SKM-1 (cell line): Measurements from ENCODE around the gene ASCC3.
"Not testable (repeated sequence)": the region's sequence is repeated elsewhere in the genome, so short reads cannot be mapped to it uniquely, and the experiment has no call there.

Experiments used
- DNase-seq: peaks from one replicate; lab custom pipeline; 2025; ENCODE audit not compliant: unreplicated experiment; lab: John Stamatoyannopoulos, UW

ASCC3 gene

DNA sequence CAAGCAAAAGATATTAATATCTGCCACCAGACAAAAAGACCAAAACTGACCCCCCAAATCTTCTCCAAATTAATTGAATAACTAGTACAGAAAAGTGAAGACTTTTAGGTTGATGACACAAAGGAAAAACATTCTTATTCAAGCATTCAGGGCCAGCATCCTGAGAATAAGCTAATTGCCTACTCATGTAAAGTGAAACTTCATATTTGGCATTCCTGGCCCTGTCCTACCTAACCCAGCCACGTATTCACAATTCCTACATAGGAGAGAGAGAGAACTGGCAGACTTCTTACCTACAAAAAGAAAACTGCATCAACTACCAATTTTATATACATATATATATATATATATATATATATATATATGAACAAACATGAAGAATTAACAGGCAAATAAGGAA is 4.9 kb upstream of the ASCC3 start:
- DNase-seq = no peak

DNA sequence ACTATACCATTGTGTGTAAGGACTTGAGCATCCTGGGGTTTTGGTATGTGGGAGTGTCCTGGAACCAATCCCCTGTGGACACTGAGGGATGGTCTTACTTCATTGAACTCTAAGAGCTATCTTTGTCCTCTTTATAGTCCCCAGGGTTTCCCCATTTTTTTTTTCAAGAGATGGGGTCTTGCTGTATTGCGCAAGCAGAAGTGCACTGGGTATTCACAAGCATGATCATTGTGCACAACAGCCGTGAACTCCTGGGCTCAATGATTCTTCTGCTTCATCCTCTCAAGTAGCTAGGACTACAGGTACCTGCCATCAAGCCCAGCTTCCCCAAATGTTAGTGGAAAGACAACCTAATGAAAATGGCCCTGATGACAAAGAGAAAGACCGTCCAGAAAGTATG is 2.2 kb upstream of the ASCC3 start:
- no peak for DNase-seq

DNA sequence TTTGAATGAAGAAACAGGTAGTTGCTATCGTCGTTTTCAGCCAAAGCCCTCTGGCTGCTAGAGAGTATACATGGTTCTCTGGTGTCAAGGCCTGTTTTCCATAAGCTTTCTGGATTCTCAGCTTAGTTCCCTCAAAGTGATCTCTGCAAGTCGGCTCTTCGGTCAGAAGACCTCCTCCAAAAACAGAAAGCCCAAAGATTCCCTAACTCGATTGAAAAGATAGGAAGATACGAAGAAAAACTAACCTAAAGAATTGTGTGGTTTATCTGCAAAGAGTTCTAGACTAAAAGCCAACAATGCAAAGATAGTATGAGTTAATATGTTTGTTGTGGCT is 545 bp upstream of the ASCC3 start:
- DNase-seq = no peak

DNA sequence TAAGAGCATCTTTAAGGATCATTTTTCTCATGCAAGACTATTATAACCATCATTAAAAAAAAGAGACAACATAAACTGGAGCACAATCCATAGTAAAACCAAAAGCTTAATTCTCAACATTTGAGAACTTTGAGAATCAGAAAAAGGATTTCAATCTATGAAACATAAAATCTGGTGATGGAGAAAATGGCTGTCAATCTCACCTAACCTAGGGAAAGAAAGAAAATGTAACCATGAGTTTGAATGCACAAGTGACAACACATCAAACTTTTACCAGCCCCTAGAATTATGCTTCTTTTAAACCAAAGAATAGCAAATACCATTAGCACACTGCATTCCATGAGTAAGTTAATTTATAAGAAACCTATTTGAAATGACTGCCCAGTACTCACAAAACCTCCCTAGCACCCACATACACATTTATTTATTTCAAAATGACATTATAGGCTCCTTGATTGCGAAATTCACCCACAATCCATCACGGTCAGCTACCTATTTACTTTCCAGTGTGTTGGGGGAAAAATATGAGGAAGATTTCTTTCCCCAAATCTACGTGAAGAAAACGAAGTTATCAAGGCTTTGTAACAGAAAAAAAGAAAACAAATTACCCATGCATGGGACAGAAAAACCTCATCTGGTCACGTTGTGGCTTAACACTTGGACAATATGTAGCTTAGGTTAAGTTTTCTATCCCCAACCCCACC is 828 bp downstream of the ASCC3 start:
- DNase-seq = no peak

GRCh38 chr6:100879317-100879716 is 1.8 kb downstream of the ASCC3 start:
- DNase-seq = no peak

DNA sequence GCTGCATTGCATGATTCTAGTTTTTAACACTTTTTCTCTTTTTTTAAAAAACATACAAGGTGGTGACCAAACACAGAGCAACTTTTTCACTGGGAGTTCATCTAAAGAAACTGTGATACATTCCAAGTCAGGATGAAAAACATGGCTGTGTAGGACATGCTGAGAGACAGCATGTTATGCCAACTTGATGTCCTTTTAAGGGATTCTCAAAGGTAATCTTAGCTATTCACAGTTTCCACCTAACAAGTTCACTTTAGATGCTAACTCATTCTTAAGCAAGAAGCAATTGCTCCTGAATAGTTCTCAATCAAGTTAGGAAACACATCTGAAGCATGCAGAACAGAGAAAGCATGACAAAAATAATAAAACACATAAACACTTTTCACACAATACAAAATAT is 3.3 kb downstream of the ASCC3 start:
- DNase-seq = no peak

- no peak for DNase-seq
These were observed 4.9 kb downstream of the ASCC3 start for GRCh38 chr6:100876251-100876650.

GRCh38 chr6:100865525-100865924 is 15.6 kb downstream of the ASCC3 start:
- DNase-seq = no peak

DNA sequence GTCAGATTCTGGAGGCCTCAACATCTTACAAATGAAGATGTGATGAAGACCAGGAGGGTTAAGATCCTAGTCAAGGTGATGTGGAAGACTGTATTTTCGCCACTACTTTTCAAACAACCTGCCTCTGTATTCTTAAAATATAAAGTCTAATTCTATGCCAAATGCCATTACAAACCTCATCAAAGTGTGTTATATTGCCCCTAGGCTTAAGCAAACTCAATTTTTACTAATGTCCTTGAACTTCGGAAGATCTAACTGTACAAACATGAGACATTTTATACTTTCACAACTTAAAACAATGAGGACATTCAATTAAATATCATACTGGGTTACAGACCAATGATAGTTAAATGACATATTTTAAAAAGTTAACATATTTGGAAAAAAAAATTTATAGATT is 19.1 kb downstream of the ASCC3 start:
- no peak for DNase-seq

DNA sequence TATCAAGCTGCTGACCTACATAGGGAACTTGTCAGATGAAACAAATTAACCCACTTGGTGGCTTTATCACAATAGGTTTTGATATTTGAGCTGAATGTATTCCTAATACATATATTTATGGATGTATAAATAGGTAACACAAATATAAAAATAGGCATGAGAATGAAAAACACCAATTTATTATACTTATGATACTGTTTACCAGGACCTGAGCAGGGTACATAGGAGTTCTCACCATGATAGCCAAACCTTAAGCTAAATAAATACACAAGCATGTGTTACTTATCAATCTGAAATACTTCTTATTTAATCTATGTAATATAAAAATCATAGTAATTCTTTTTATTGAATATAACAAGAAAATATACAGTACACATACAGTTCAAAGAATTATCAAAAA is 25.0 kb downstream of the ASCC3 start:
- DNase-seq = no peak

DNA sequence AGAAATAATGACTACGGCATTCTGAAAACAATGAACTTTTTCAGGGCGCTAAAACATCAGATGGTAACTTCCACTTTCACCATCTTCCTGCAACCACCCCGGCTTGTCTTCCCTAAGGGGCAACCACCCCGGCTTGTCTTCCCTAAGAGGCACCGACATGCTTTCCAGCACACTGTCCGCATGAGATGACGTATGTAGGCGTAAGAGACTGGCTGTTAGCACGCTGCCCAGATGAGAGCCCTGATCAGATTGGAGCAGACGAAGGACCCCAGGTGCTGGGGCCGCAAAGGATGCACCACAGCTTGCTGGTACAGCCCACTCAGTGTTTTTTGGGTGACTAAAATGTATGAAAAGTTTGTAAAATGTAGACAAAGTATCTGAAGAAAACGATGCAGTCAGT is 29.3 kb downstream of the ASCC3 start:
- no peak for DNase-seq

GRCh38 chr6:100850174-100850573 is 31.0 kb downstream of the ASCC3 start:
- no peak for DNase-seq

GRCh38 chr6:100846276-100846675 is 34.9 kb downstream of the ASCC3 start:
- no peak for DNase-seq

GRCh38 chr6:100845676-100846075 is 35.5 kb downstream of the ASCC3 start:
- no peak for DNase-seq

DNA sequence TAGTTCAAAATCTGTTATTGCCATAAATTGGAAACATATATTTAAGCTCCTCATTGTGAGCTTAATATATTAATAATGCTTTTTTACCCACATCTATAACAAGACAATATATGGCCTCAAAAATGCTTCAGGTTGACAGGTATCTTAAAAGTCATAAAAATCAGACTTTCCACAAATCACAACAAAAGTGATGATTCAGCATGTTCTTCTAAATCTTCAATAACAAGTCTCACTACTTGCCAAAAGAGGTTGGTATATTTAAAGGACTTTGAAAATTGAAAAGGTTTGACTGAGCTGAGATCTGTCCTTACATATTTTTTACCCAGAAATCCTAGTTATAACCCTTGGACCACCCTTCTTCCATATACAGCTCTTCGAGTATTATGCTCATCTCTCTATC is 41.7 kb downstream of the ASCC3 start:
- no peak for DNase-seq

GRCh38 chr6:100838011-100838410 is 43.1 kb downstream of the ASCC3 start:
- DNase-seq = no peak

DNA sequence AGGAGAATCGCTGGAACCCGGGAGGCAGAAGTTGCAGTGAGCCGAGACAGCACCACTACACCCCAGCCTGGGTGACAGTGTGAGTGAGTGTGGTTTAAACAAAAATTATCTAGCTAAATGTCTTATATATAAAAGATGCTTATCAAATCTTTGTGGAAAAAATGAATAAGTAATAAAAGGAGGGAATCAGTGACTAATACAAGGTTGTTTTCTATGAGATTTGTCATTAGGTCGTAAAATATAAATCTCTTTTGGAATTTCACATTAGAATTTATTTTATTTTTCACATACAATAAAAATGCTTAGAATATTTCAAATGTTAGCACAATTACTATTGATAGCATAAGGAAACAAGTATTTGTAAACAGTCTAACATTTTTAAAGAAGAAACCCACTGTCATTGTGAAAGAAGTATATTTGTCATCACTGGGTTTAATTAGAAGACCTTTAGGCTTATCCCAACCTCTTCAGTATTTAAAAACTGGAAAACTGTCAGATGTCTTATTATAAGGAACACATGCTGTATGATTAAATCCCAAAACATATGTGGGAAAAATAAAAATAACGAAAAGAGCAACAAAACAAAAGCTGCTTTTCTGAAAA is 47.1 kb downstream of the ASCC3 start:
- no peak for DNase-seq

DNA sequence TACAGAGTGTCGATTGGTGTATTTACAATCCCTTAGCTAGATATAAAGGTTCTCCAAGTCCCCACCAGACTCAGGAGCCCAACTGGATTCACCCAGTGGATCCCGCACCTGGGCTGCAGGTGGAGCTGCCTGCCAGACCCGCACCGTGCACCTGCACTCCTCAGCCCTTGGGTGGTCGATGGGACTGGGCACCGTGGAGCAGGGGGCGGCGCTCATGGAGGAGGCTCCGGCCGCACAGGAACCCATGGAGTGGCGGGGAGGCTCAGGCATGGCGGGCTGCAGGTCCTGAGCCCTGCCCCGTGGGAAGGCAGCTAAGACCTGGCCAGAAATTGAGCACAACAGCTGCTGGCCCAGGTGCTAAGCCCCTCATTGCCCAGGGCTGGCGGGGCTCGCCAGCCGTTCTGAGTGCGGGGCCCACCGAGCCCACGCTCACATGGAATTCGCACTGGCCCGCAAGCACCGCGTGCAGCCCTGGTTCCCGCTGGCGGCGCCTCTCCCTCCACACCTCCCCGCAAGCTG is 52.0 kb downstream of the ASCC3 start:
- DNase-seq = not testable (repeated sequence)

- no peak for DNase-seq
These were observed 58.1 kb downstream of the ASCC3 start for GRCh38 chr6:100823041-100823440.

DNA sequence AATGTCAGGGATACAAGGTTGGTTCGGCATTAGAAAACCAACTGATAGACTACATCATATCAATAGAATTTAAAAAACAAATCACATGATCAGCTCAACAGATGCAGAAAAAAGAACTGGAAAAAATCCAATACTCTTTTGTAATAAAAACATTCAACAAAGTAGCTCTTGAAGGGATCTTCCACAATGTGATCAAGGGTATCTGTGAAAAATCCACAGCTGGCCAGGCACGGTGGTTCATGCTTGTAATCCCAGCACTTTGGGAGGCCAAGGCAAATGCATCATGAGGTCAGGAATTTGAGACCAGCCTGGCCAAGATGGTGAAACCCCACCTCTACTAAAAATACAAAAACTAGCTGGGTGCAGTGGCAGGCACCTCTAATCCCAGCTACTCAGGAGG is 63.1 kb downstream of the ASCC3 start:
- no peak for DNase-seq

- no peak for DNase-seq
These were observed 71.1 kb downstream of the ASCC3 start for GRCh38 chr6:100810015-100810414.

GRCh38 chr6:100809346-100809745 is 71.8 kb downstream of the ASCC3 start:
- no peak for DNase-seq
